HG03135 (cell line): ENCODE data around the gene COPA.
"Not testable (repeated sequence)": the region's sequence is repeated elsewhere in the genome, so short reads cannot be mapped to it uniquely, and the experiment has no call there.

Experiments
- ATAC-seq: cut with Tn5 transposase; IDR thresholded peaks from one replicate; pipeline ENCODE4 v1.9.1; 2021; ENCODE audit warnings: mild to moderate bottlenecking, moderate library complexity; ENCODE audit not compliant: unreplicated experiment

The COPA gene

GRCh38 chr1:160342953-160343869 lies at the start of gene COPA, which contains the start of gene NCSTN:
Gene COPA, minus strand, starts transcription at chr1:160343250. Its CDS starts 80 bp downstream, at chr1:160343170.
Gene NCSTN, plus strand, starts transcription at chr1:160343383. Its CDS starts 14 bp downstream, at chr1:160343397.
- ATAC-seq, result peak; percentile 94

- ATAC-seq, result not testable (repeated sequence)
Observed at GRCh38 chr1:160388406-160388805, 45.4 kb upstream of the COPA start.

- ATAC-seq, result not testable (repeated sequence)
Observed at GRCh38 chr1:160384812-160385211, 41.8 kb upstream of the COPA start.

GRCh38 chr1:160377585-160378206 lies 34.6 kb upstream of the COPA start:
- no peak for ATAC-seq

- no peak for ATAC-seq
Observed at GRCh38 chr1:160376525-160377131, 33.6 kb upstream of the COPA start.

- ATAC-seq, result no peak
Observed at GRCh38 chr1:160375788-160376524, 32.9 kb upstream of the COPA start.

- no peak for ATAC-seq
Observed at GRCh38 chr1:160374306-160375110, 31.5 kb upstream of the COPA start.

GRCh38 chr1:160373696-160374095 lies 30.6 kb upstream of the COPA start:
- no peak for ATAC-seq

- no peak for ATAC-seq
Observed at GRCh38 chr1:160371756-160372155, 28.7 kb upstream of the COPA start.

GRCh38 chr1:160371346-160371631 lies 28.2 kb upstream of the COPA start:
- ATAC-seq, result no peak

- ATAC-seq, result no peak
Observed at GRCh38 chr1:160370561-160371345, 27.7 kb upstream of the COPA start.

GRCh38 chr1:160369087-160369486 lies 26.0 kb upstream of the COPA start:
- ATAC-seq, result no peak

- no peak for ATAC-seq
Observed at GRCh38 chr1:160367934-160368923, 25.2 kb upstream of the COPA start.

- ATAC-seq, result no peak
Observed at GRCh38 chr1:160367516-160367900, 24.5 kb upstream of the COPA start.

- no peak for ATAC-seq
Observed at GRCh38 chr1:160366731-160367515, 23.9 kb upstream of the COPA start, which contains the start of gene NHLH1. Gene NHLH1, plus strand, starts transcription at chr1:160367071. Its CDS starts 3,661 bp downstream, at chr1:160370732.

- ATAC-seq, result no peak
Observed at GRCh38 chr1:160365325-160365724, 22.3 kb upstream of the COPA start.

GRCh38 chr1:160363951-160364735 lies 21.1 kb upstream of the COPA start:
- no peak for ATAC-seq
